Measurements from ENCODE around the gene CSF2.

DNA sequence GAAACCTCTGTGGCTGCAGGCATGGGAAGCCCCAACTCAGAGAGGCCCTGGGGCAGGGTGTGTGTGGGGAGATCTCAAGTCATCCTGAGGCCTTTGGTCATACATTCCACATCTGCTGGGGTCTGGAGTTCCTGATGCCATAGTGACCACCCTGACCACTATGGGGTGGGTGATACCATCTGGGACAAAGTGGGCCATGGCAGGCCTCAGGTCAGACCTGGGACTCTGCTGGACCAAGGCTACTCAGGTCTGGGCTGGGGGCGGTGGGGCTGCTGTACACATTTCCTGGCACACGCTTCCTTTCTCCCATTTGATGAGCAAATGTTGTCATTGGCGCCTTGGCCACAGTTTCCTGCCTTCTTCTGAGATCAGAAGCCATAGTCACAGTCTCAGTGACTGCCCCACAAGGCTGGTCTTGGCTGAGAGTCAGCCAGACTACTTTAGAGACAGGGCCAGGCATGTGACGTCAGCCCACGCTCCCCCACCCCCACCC is 47.0 kb upstream of the CSF2 start:
- no peak for TF ChIP-seq POLR2AphosphoS5 (IDR thresholded peaks at IDR 0.05; ENCODE audit: low read depth, low read length)
- TF ChIP-seq, protein P1, sequence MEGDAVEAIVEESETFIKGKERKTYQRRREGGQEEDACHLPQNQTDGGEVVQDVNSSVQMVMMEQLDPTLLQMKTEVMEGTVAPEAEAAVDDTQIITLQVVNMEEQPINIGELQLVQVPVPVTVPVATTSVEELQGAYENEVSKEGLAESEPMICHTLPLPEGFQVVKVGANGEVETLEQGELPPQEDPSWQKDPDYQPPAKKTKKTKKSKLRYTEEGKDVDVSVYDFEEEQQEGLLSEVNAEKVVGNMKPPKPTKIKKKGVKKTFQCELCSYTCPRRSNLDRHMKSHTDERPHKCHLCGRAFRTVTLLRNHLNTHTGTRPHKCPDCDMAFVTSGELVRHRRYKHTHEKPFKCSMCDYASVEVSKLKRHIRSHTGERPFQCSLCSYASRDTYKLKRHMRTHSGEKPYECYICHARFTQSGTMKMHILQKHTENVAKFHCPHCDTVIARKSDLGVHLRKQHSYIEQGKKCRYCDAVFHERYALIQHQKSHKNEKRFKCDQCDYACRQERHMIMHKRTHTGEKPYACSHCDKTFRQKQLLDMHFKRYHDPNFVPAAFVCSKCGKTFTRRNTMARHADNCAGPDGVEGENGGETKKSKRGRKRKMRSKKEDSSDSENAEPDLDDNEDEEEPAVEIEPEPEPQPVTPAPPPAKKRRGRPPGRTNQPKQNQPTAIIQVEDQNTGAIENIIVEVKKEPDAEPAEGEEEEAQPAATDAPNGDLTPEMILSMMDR (IDR thresholded peaks at IDR 0.05) = no peak
- TF ChIP-seq, protein P2, sequence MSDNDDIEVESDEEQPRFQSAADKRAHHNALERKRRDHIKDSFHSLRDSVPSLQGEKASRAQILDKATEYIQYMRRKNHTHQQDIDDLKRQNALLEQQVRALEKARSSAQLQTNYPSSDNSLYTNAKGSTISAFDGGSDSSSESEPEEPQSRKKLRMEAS (IDR thresholded peaks at IDR 0.05; ENCODE audit: low read depth) = no peak
- TF ChIP-seq YY1 (IDR thresholded peaks at IDR 0.05; ENCODE audit: low read depth) = no peak
- TF ChIP-seq, protein P3, sequence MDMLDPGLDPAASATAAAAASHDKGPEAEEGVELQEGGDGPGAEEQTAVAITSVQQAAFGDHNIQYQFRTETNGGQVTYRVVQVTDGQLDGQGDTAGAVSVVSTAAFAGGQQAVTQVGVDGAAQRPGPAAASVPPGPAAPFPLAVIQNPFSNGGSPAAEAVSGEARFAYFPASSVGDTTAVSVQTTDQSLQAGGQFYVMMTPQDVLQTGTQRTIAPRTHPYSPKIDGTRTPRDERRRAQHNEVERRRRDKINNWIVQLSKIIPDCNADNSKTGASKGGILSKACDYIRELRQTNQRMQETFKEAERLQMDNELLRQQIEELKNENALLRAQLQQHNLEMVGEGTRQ (IDR thresholded peaks at IDR 0.05; ENCODE audit: borderline replicate concordance, low read depth, low read length) = no peak
- TF ChIP-seq RAD21 (IDR thresholded peaks at IDR 0.05; ENCODE audit: low read length) = no peak
- no peak for TF ChIP-seq NFIC (IDR thresholded peaks at IDR 0.05; ENCODE audit: borderline replicate concordance)
- TF ChIP-seq SIN3A (IDR thresholded peaks at IDR 0.05; ENCODE audit: borderline replicate concordance, low read depth, low read length) = no peak
- no peak for TF ChIP-seq MXI1 (IDR thresholded peaks at IDR 0.05; ENCODE audit: low read depth, low read length)
- no peak for TF ChIP-seq GABPA (IDR thresholded peaks at IDR 0.05; ENCODE audit: low read depth)
- TF ChIP-seq RFX5 (IDR thresholded peaks at IDR 0.05; ENCODE audit: low read length) = no peak
- no peak for TF ChIP-seq EZH2phosphoT487 (IDR thresholded peaks at IDR 0.05; ENCODE audit: borderline replicate concordance, low read depth)
- TF ChIP-seq, protein P4, sequence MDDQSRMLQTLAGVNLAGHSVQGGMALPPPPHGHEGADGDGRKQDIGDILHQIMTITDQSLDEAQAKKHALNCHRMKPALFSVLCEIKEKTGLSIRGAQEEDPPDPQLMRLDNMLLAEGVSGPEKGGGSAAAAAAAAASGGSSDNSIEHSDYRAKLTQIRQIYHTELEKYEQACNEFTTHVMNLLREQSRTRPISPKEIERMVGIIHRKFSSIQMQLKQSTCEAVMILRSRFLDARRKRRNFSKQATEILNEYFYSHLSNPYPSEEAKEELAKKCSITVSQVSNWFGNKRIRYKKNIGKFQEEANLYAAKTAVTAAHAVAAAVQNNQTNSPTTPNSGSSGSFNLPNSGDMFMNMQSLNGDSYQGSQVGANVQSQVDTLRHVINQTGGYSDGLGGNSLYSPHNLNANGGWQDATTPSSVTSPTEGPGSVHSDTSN (IDR thresholded peaks at IDR 0.05) = no peak
- no peak for TF ChIP-seq FOSL2 (IDR thresholded peaks at IDR 0.05; ENCODE audit: borderline replicate concordance, low read depth)
